Inflammatory macrophage (primary cell): ENCODE results near the gene VPS13D.
"Not testable (repeated sequence)": the region's sequence is repeated elsewhere in the genome, so short reads cannot be mapped to it uniquely, and the experiment has no call there.

Experiments
- DNase-seq, 2 donors: peaks; one replicate each; pipeline ENCODE4 v3.0.0-alpha.2; 2020 to 2022

VPS13D gene

DNA sequence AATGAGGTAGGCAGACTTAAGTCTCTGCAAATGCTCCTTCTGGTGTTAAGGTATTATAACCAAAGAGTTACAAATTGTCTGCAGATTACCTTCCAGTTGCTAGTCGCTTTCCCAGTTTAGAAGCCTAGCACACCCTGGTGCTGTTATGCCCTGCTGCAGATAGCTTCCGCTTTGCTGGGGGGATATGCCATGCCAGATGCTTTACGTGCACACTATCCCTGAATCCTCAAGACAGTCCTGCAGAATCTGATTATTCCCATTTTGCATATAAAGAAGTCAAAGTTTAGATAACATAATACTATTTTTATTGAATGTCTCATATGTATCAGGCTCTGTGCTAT lies 221.7 kb downstream of the VPS13D start:
- no peak for DNase-seq

DNA sequence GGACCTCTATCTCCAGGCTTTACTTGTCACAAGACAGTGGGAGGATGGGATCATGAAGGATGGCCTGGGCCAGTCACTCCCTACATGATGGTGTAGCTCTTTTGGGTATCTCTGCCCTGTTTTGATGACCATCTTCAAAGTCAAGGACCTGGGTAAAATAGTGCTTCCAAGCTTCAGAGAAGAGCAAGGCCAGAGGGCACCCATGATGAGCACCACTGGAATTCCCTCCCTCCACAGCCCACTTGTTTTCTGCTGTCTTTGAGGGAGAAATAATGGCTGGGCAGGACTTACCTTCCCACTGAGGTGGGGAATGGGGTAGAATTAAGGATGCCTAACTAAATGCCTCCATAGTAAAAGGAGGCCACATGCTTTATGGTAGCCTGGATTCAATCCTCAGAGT lies 222.4 kb downstream of the VPS13D start:
- no peak for DNase-seq

DNA sequence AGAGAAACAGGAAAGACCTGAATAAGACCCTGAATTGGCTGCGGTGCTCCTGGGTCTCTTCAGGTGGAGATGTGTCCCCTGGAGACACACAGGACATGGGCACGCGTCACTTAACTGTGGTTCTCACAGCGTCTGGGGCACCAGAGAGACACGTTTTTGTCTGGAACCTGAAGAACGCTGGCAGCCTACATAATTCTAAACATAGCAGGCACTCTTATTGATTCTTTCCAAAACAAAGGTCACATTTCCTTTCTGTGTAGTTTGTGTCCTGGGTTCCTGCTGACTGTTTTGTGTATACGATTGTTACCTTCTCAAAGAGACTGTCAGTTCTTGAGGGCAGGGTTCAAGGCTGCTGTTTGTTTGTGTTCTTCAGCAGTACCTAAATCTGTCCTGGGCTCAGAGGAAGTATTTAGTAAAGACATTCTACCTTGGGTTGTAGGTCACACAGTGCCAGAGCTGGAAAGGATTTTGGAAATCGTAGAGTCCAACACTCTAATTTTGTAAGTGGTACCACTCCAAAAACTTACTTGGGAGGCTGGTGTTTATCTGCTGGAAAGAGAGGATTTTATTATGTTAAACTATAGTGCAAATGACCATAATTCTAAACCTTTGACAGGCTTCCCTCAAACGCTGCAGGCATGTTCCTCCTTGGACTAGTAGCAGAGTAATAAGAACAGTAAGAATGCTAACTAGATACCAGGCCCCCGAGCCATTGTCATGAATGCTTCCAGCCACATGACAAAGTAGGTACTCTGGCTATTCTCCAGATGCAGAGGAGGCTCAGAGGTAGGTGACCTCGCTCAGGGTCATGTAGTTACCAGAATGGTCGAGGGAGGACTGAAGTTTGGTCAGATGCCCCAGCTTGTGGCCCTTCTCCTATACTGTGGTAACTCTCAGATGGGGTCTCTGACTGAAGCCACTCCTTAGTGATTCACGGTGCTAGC lies 223.8 kb downstream of the VPS13D start:
- no peak for DNase-seq

GRCh38 chr1:12454406-12455391 lies 224.9 kb downstream of the VPS13D start:
- DNase-seq = no peak

GRCh38 chr1:12456081-12456480 lies 226.3 kb downstream of the VPS13D start:
- DNase-seq = not testable (repeated sequence)

DNA sequence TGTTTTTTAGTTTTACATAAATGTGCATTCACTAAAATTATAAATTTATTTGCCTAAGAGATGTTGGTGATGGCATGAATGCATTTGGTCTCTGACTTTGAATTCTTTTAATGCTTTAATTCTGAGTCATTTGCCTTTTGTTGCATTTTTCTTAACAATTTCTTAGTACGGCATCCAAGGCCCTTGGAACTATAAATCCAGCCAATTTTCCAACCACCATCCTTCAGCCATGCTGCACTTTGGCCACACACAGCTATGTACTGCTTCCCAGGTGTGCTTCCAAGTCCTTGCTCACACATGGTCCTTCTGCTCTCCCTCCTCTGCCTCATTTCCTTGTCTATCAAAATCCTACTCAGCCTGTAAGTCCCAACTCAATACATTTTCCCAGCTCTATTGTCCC lies 227.1 kb downstream of the VPS13D start:
- no peak for DNase-seq

GRCh38 chr1:12457771-12458170 lies 227.9 kb downstream of the VPS13D start:
- no peak for DNase-seq

GRCh38 chr1:12458571-12458970 lies 228.7 kb downstream of the VPS13D start:
- no peak for DNase-seq

DNA sequence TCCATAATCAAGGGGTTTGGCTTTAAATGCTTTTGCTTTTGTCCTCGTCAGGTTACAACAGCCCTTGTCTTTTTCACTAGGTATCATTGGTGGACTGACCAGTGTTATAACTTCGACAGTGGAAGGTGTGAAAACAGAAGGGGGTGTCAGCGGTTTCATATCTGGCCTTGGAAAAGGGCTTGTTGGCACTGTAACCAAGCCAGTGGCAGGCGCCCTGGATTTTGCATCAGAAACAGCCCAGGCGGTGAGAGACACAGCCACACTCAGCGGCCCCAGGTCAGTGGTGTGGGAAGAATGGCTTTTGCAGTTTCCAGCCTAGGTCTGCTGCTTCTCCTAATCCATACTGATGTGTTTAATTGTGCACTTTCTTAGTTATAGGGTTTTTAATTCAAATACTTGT lies 230.3 kb downstream of the VPS13D start:
- no peak for DNase-seq

DNA sequence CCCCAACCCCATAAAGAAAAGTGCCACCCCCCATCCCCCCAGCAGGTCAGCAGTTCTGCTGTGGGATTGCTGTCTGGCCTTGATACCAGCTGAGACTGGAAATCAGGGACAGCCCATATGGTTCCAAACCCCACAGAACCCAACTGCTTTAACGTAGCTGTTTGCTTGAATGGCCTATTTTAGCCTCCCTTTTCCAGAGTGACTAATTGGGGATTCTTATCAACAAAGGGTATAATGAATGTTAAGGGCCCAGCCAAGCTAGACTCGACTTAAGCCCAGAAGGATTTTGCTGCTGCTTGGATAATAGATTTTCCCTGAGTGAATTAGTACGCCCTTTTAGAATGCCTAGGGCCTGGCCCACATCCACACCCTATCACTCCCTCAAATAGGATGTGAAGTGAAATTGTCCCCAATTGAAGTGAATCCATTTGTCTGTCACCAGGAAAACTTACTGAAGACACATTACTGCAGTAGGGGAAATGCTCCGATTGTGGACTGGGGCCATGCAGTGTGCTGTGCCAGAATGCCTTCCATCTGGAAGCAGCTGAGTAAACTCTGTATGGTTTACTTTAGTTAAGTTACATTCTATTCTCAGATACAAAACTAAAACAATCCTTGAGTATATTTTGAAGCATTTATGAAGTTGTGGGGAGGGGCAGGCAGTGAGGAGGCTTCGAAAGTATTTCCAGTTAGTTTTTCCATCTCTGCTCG lies 231.2 kb downstream of the VPS13D start:
- no peak for DNase-seq

DNA sequence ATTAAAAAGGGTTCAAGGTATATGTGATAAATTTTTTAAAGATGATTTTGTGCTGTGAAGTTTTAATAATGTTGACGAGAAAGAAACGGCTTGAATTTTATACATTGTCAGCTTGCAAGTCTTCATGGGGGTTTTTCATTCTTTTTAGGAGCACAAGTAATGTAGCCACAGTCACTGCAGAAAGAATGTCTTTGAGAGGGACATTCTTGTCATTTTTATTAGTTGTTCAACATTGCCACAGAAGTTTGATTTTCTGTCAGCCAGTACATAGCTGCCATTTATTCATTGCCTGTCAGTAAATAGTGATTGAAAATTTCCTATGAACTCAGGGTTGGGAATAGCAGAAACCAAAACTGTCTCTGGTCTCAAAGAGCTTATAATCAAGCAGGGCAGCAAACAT lies 231.9 kb downstream of the VPS13D start:
- DNase-seq = no peak

DNA sequence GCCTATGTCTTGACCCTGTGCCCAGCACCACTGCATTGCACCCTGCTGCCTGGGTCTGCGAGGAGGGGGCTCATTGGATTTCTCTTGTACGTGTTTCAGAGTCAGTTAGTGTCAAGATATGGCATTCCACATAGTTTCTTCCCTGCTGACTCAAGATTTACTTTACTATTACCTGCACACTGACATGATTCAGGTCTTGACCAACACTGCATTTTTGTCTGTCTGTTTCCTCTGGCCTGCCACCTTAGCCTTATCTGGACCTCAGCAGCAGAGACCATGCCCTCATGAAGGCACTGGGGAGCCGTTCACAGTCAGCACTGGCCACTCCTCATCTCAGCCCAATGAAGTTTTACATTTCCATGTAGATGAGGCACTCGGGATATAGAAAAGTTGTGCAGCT lies 232.8 kb downstream of the VPS13D start:
- DNase-seq = no peak

DNA sequence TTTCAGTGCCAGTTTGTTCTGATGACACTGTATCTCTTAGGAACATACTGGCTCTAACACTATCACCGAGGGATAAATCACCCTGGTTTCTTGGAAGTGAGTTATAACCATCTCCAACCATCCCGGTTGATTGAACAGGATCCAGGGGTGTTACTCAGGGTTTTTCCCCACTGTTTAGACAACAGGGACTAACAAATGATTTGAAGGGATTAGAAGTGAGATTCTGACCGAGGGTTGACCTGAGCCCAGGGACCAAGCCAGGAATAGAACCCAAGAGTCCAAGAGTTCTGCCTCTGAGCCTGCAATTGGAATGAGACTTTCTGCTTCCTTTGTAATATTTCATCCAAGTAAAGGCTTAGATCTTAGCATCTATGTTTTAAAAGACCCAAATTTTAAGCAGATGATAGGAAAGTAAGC lies 234.2 kb downstream of the VPS13D start:
- DNase-seq = no peak

DNA sequence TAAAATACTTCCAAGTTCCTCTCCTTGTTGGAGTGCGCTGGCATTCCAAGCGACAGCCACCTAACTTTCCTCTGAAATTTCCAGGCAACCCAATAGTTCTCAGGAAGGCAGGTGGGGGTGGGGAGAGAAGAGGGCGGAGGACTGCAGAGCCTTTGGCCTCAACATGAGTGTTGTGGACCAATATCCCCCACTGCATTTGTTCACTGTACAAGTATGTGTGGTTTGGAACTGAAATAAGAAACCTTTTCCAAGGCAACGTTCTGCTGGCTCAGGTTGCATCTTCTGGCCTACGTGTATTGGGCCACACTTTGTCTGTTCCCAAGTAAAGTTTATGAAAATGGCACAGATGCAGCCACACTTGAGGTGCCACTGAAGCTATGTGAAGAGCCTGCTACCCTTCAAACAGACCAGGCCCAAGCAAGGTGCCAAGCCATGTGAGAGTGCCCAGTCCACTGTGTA lies 234.8 kb downstream of the VPS13D start:
- no peak for DNase-seq

DNA sequence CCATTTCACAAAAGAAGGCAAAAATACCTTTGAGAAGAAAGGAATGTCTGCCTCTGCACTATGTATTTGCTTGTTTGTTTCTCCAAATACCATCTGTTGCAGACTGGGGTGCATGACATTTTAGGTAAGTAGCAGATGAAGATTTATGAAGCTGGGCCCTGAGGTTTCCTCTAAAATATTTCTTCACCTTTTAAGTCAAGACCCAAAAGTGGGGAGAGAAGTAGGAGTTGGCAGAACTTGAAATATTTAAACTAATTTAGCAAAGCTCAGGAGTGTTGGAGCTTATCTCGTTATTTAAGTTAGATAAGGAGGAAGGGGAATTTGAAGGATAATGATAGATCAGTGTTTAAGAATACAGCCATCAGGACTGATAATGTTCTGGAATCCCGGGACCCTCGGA lies 235.3 kb downstream of the VPS13D start:
- DNase-seq = no peak

GRCh38 chr1:12466816-12467215 lies 237.0 kb downstream of the VPS13D start:
- no peak for DNase-seq

GRCh38 chr1:12467570-12468286 lies 237.9 kb downstream of the VPS13D start:
- no peak for DNase-seq

DNA sequence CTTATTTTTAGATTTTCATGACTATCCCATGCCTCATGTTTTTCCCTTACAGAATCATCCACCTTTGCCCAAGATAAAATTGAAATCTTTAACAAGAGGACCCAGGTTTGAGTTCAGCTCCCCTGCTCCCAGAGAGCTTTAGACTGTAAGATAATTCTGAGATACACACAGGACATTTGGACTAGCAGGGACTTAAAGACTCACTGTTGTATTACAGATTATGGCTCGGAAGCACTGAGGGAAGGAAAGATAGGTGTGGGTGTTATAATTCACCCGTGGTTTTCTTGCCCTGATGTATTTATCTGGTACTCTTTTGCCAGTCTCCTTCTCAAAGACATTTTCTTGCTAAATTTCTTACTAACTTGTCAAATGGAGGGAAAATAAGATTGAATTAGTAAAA lies 238.5 kb downstream of the VPS13D start:
- DNase-seq = no peak

- DNase-seq = no peak
Measured at GRCh38 chr1:12469493-12469892, 239.7 kb downstream of the VPS13D start.

DNA sequence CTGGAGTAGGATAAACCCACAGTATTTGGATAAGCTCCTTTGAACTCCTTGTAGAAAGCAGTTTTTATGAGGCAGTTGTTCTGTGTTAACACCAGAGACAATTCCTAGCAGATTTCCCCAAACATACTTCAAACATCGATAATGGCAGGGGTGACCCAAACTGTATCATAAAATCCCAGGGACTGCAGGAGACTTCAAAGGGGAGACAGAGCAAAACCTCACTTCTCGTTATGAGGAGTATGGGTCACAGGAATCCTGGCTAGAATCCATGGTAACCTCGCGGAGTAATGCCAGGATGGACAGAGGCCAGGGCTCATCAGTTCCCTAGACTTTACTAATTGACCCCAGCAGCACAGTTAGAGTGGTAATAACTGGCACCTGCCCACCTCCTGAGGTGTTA lies 240.2 kb downstream of the VPS13D start:
- DNase-seq = no peak

DNA sequence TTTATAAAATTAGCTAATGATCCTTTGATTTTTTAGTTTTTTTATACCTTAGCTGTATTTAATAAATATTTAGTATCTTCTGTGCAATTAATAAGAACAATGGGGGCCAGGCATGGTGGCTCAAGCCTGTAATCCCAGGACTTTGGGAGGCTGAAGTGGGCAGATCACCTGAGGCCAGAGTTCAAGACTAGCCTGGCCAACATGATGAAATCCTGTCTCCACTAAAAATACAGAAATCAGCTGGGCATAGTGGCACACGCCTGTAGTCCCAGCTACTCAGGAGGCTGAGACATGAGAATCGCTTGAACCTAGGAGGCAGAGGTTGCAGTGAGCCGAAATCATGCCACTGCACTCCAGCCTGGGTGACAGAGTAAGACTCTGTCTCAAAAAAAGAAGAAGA lies 241.1 kb downstream of the VPS13D start:
- DNase-seq = not testable (repeated sequence)

DNA sequence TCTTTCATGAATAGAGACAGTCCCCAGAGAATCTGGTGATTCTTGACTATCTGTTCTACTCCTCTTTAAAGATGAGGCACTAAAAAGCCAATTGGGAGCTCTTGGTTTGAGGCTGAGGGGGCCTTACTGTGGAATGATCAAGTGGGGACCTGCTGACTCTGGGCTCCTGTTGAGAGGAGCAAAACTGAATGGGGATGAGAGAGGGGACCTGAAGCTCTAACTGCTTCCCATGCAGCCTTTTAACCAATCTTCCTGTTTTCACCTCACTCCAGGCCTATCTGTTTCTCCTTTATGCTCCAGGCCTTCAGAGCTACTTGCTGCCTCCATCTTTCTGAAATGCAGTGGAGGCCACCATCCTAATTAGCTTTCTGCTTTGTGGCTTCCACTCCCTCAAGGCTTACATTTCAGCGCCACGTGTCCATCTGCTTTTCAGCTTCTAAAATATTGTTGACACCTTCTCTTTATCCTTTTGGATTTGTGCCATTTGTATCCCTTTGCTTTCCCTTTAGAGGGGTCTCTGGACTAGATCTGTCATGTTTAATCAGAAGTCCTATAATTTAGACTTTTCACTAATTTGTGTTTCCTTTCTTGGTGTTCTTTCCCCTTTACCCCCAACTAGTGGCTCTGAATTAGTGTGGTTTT lies 242.4 kb downstream of the VPS13D start:
- no peak for DNase-seq
